ENCODE data around the gene PXMP2.
A peak's percentile ranks its signal among the peaks of the same experiment; 100 is the strongest.

Gene PXMP2

GRCh38 chr12:132754160-132754932 lies 67.0 kb downstream of the PXMP2 start:
- no peaks in the 10 kb centered on the region for H3K4me1 ChIP-seq (ENCODE audit: insufficient read depth, low read length, poor library complexity, severe bottlenecking)
- H3K79me2 ChIP-seq (ENCODE audit: insufficient read depth, low read length) = peaks cover 81% of the 10 kb centered on the region
- H3K9me3 ChIP-seq (ENCODE audit: insufficient read depth, low read depth, low read length) = no peaks in the 10 kb centered on the region
- H3K27me3 ChIP-seq (ENCODE audit: insufficient read depth, low read length, poor library complexity, severe bottlenecking) = no peaks in the 10 kb centered on the region
- no peak overlapping the region for H3K9ac ChIP-seq (ENCODE audit: low read depth, low read length, poor library complexity, severe bottlenecking)
- H3K9me2 ChIP-seq (replicated peaks; ENCODE audit: low read depth, low read length) = no peaks in the 10 kb centered on the region
- no peak overlapping the region for H3K4me3 ChIP-seq (ENCODE audit: low read length, poor library complexity, severe bottlenecking)
- H4K20me1 ChIP-seq (ENCODE audit: insufficient read depth, low read length, poor library complexity, severe bottlenecking) = peaks cover 53% of the 10 kb centered on the region
- H3K36me3 ChIP-seq (ENCODE audit: insufficient read depth, low read length) = peaks cover 41% of the 10 kb centered on the region; the same call in 1 of the 2 replicates
- no peaks in the 10 kb centered on the region for H3F3A ChIP-seq (ENCODE audit: low read depth)
- H2AFZ ChIP-seq (ENCODE audit: low read length) = no peak overlapping the region
- H3K4me2 ChIP-seq (ENCODE audit: low read depth, low read length, poor library complexity, severe bottlenecking) = no peak overlapping the region
- peak; percentile 53 for TF ChIP-seq CTCF (conservative IDR thresholded peaks at IDR 0.05; ENCODE audit: low read length)
- TF ChIP-seq EZH2phosphoT487 (IDR thresholded peaks at IDR 0.05; ENCODE audit: borderline replicate concordance) = no peak
